NCI-H146 treated with DMSO at 0.1 percent for 48 hours (cell line): ENCODE results near the gene ZPBP.

Experiments used
- DNase-seq: peaks from one replicate; lab custom pipeline; 2025; ENCODE audit not compliant: unreplicated experiment; lab: John Stamatoyannopoulos, UW

Gene ZPBP, protein sequence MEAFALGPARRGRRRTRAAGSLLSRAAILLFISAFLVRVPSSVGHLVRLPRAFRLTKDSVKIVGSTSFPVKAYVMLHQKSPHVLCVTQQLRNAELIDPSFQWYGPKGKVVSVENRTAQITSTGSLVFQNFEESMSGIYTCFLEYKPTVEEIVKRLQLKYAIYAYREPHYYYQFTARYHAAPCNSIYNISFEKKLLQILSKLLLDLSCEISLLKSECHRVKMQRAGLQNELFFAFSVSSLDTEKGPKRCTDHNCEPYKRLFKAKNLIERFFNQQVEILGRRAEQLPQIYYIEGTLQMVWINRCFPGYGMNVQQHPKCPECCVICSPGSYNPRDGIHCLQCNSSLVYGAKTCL

DNA sequence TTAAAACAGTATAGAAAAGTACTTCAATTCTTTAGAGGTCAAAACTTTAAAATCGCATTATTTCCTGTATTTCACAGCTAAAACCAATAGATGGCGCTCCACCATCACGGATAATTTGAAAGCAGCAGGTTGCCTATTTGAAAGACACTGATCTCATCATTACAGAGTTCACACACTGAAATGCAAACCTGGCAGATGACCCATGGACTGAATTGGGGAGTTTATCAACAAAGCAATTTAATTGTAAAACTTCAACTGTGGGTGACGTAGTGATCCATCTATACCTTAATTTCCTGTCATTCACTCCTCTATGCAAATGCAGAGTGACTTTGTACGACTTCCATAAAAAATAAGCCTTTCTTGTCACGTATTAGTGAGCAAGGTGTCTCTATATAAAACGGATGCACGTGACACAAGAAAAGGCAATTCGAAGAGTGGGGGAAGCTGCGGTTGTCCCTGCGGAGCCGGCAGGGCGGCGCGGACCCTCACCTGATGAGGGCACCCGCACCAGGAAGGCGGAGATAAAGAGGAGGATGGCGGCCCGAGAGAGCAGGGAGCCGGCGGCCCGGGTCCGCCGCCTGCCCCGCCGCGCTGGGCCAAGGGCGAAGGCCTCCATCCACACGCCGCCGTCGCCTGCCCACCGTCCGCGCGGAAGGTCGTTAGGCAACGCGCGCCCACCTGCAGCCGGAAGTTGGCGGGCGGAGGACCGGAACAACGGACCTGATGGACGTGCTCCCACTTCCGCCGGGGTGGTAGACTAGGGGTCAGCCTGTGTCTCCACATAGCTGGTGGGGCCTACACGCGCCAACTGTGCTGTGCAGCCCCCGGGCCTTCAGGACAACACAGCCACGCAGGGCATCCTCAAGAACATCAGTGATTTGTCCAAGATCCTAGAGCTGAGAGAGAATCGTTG is at the start of gene ZPBP:
TSS of gene ZPBP (minus strand) at position 668 of the 913 bp plus-strand sequence. CDS start at position 616, 52 bp downstream.
- no peak for DNase-seq

DNA sequence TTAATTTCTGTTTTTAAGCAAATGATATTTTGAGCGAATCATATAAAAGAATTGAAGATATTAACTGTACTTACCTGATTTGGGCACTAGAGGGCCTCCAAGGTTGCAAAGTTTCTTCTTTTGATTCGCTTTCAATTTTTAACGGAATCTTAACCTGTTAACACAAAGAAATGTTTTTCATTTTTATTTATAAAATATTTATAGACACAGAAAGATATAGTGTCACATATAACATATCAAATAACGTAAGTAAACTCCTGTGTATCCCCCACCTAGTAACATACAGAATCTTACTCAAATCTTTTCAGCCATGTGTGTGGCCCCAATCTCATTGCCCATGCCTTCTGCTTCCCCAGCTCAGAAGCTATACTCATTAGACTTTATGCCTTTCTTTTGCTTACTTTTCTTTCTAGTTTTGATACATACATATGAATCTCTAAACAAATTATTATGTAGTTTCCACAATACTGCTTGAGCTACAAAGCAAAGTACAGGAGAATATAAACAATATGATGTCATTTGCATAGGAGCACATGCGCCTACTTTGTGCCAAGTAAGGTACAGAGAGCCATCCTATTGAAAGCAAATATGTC is 49.5 kb upstream of the ZPBP start:
- DNase-seq = no peak

DNA sequence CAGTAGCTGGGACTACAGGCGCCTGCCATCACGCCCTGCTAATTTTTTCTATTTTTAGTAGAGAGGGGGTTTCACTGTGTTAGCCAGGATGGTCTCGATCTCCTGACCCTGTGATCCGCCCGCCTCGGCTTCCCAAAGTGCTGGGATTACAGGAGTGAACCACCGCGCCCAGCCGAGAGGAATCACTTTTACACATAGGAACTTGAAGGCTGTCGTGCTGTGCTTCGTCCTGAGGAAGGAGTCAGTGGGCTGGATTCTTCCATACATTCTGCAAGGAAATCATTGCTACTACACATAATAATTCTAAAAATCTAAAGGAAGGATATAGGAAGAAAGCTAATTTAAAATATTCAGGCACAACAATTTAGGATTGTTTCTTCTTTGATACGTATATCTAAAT is 48.8 kb upstream of the ZPBP start:
- DNase-seq = no peak

DNA sequence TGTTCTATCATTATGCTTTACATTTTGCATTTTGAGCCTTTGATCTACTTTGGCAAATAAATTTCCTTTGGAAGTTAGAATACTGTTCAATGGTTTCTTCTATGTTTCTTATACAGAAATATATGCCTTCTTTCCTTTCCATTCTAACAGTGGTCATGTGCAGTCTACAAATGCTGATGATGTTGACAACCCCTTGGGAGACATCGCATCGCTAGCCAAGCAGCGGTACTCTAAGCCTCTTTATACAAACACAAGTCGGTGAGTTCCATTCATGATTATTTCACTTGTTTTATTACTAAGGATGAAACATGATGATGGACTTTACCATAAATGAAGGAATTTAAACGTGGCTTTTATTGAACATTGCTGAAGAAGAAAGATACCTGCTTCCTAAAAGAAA is 48.1 kb upstream of the ZPBP start:
- no peak for DNase-seq

DNA sequence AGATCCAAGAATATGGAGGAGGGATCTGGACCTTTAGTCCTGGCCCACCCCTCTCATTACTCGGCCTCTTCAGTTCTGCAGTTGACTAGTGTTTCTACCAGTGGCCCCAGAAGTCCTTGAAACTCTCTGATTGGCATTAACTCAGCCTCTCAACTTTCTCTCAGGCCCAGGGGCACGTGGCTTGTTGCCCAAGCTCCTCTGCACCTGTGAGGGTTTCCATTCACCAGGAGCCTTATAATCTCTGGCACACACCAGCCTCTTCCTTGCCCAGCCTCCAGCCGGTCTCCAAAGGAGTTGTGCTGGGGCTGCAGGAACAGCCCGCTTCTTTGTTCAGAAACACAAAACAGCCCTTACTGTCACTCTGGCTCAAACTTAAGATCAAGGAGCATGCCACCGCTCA is 47.6 kb upstream of the ZPBP start:
- DNase-seq = no peak

DNA sequence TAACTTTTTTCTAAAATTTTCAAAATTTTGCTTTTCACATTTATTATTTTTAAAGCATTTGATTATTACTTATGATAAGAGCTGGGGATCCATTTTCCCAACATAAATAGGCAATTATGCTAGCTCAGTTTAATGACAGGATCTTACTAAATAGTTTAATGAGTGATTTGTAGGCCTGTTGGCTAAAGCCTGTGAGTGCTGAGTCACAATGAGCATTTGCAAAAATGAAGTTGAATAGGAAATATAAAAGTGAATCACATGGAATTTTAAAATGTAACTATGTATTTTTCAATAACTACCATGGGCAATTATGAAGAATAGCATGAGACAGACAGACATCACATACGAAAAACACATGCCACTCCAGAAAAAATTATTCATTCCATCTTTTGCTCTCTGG is 45.1 kb upstream of the ZPBP start:
- no peak for DNase-seq

DNA sequence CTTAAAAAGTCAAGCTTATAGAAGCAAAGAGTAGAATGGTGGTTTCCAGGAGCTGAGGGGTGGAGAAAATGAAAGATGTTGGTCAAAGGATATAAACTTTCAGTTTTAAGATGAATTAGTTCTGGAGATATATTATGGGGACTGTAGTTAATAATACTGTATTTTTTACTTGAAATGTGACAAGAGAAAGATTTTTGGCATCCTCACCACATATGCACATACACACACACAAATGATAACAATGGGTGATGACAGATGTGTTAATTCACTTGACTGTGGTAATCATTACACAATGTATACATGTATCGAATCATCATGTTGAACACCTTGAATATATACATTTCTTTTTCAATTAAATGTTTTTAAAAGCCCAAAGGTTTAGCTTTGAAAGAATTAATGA is 32.7 kb upstream of the ZPBP start:
- no peak for DNase-seq

DNA sequence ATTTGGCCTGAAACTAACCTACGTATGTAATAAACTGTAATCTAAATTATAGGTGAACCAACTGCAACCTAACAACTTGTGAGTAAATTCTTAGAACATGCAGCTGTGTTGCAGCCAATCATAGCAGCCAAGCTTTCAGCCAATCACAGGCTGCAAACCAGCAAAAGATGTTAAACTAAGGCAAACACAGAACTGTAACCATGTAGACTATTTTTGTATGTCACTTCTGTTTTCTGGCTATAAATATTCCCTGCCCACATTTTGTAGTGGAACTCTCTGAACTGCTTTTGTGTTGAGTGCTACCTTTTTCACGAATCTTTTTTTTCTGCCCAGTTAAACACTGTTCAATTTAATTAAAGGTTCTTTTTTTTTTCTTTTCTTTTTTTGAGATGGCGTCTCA is 28.2 kb upstream of the ZPBP start:
- no peak for DNase-seq

DNA sequence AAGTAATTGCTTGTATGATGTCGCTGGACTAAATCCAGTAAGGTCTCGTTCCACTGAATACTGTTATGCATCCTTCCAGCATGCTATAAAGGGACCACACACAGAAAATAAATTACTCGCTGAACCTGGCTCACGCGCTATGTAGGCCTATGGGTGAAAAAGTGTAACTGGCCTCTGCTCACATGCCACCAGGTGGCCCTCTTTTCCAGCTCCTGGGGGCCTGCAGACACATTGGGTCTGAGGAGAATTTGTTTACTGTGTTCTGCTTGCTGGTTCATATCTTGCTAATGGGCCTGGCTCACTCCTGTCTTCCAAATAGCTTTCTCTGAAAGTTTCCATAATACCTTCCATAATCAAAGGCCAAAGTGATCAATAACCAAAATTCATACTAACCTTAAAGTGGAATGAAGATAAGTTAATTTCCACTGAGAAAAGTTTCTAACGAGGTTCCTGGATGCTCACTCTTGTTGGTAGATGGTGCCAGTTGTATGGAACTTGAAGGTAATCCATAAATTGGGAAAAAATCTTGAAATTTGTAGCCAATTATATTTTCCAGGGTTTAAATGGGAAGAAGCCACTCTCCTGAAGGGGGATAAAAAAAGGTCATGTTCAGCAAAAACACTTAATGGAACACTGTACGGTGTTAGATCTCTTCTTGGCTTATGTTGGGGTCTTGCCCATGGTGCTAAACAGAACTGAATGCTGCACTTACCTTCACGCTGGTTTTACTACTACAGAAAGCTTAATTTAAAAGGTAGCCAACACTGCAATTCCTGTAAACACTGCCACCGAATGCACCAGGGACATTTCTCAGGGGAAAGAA is 27.0 kb upstream of the ZPBP start:
- no peak for DNase-seq

DNA sequence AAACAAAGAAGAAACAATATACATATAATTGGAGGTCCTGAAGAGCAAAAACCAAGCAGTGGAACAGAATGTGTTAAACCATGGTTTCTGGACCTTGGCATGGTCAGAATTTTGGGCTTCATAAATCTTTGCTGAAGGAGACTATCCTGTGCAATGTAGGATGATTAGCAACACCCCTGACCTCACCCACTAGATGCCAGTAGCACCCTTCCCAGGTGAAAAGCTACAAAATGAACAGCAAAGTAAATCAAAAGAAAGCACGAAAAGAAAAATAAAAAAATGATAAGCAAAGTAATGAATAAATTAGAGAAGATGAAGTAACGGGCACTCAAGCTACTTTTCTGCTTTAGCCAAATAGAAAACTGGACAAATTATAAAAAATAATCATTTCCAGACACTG is 19.2 kb upstream of the ZPBP start:
- DNase-seq = no peak

DNA sequence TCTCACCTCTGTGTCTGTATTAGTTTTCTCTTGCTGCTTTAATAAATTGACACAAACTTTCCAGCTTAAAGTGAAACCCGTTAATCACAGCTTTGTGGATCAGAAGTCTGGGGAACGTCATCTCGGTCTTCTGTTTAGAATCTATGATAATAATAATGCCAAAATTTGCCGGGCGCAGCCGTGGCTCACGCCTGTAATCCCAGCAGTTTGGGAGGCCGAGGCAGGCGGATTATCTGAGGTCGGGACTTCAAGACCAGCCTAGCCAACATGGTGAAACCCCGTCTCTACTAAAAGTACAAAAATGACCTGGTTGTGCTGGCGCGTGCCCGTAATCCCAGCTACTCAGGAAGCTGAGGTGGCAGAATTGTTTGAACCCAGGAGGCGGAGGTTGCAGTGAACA is 8.8 kb upstream of the ZPBP start:
- DNase-seq = no peak

DNA sequence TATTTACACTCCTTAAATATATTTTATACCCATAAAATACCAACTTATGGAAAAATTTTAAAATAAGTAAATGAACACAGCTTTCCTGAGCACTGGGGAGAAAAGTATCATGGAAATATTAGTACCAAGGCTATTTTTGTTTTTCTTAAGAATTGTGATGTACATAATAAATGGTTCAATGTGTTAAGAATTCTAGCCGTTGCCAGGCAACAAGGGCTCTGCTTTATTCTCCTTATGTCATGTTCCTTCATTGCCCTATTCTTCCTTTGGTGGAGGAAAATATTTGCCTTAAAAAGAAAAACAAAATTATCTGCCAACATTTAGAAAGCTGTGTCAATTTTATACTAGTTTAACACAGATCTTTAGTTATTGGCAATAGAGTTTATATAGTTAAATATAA is 2.6 kb upstream of the ZPBP start:
- no peak for DNase-seq

DNA sequence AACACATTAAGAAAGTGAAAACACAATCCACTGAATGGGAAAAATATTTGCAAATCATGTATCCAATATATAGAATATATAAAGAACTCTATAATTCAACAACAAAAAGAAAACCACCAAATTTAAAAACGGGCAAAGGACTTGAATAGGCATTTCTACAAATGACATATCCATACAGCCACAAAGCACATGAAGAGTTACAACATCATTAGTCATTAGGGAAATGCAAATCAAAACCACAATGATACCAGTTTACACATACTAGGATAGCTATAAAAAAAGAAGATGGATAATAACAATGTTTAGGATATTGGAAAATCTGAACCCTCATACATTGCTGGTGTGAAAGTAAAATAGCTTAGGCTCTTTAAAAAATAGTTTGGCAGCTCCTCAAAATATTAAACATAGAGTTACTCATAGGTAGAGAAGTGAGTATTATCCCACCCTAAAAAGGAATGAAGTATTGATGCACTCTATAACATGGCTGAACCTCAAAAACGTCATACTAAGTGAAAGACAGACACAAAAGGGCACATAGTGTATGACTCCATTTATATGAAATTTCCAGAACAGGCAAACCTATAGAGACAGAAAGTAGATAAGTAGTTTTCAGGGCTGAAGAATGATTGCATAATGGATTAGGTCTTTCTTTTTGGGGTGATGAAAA is 4.5 kb downstream of the ZPBP start:
- DNase-seq = no peak

DNA sequence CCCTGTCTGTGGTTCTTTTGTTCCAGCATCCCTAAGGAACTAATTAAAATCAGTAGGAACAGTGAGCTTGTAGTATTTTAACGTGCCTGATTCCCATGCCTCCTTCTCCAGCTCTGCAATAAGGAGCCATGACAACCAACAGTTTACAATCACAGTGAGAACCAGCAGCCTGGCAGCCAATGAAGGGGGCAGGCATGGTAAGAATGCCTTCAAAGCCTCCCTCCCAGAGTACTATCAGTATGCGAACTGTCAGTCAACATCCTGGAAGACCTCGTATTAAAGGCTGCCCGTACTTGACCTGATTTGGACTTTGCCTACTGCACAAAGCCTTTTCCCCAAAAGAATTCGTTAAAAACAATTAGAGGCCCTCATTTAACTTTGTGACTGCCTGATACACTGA is 7.7 kb downstream of the ZPBP start:
- DNase-seq = no peak

DNA sequence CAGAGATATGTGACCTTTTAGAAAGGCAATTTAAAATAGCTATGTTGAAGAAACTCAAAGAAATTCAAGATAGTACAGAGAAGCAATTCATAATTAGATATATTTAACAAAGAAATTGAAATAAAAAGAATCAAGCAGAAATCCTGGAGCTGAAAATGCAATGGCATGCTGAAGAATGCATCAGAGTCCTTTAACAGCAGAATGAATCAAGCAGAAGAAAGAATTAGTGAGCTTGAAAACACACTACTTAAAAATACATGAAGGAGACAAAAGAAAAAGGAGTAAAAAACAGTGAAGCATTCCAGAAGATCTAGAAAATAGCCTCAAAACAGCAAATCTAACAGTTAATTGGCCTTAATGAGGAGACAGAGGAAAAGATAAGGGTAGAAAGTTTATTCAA is 20.0 kb downstream of the ZPBP start:
- no peak for DNase-seq

DNA sequence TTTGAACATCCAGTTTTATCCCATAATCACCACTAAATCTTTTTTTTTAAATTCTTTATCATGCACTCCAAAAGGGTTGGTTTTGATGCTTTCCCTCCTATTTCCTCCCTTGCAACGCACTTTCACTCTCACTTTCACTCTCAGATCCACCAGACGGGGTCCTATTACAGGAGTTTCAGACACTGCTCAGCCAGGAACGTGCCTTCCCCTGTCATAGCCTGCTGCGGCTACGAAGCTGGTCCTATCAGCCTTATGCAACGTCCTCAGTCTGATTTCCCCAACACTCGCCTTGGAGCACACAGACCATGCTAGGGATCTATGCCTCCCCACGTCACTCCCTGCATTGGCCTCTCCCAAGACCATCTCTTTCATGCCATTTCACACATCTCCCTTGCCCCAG is 23.4 kb downstream of the ZPBP start:
- DNase-seq = no peak

DNA sequence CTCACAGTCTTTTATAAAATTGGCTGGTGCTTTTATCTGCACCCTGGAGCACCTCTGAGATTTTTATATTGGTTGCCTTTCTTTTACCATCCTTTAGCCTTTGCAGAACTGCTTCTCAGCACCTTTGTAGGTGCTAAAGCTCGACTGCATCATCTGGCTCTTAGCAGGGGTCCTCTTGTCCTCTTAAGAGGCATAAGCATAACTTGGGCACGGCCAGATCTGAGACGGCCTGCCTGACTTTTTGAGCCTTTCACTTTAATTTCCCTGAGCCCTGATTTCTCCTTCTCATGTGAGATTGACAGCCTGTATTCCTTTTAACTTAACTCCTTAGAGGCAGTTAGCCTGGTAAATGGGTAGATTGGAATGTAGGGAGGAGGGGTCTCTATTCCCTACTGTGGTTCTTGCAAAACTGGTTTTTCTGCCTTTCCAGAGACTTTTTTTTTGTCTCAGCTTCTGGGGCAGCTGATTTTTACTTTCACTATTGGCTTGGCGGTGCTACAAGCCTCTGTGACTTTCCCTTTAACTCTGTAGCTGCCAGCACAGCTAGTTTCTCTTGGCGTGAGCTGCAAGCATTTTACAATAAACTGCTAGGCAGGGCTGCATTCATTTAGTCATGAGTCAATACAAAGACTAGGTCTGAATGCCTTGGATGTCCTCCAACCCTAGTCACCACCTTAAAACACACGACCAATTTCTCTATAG is 24.0 kb downstream of the ZPBP start:
- DNase-seq = no peak

DNA sequence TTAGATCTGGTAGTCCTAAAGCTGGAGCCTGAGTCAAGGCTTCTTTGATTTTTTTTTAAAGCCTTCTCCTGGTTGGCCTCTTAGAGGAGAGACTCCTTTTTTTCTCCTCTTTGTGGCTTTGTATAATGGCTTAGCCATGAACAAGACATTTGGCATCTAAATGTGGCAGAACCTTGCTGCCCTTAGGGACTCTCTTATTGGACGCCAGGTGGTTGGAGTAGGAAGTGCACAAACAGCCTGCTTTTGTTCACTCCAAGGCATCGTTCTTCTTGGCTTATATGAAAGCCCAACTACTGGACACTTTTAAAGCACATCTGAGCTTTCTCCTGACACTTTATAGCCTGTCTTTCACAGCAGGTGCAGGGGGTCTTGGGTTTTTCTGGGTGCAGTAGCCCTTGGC is 25.0 kb downstream of the ZPBP start:
- no peak for DNase-seq

DNA sequence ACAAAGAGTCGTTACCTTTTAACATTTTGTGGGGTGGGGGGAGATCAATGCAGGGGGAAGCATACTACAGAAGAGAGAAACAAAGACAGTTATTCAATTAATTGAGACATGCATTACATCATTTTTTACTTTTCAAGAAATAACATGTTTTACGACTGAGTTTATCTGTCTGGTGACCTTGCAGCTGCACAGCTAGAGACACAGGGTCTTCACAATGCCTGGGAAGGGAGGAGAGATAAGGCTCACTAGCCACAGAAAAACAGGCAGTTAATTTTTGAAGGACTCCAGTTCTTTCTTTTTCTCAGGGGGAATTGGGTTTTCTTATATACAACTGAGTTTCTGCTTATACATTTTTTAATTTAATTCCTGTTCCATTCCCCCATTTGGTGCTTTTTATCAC is 30.1 kb downstream of the ZPBP start:
- DNase-seq = no peak

DNA sequence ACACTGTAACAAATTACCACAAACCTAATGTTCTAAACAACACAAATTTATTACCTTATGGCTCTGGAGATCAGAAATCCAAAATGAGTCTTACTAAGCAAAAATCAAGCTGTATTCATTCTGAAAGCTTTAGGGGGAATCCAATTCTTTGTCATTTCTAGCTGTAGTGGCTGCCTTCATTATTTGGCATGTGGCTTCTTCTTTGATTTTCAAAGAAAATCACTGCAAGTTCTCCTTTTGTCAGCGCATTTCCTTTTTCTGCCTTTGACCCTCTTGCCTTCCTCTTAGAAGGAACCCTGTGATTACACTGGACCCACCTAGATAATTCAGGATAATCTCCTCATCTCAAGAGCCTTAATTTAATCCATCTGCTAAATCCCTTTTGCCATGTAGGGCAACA is 36.9 kb downstream of the ZPBP start:
- no peak for DNase-seq
